Posterior vena cava (tissue), 2 donors: ENCODE measurements around the gene S100A13. TPM values are rescaled to one million over a fixed set of nuclear protein-coding genes. Genes with fewer than 3 reads are reported as not detected.
"Not testable (repeated sequence)": the region's sequence is repeated elsewhere in the genome, so short reads cannot be mapped to it uniquely, and the experiment has no call there.

ENCODE experiments used
- DNase-seq: peaks from one replicate; pipeline ENCODE4 v3.0.0-alpha.2; 2020; ENCODE audit warnings: low spot score
- intact Hi-C, 2 donors: fragments of 100-400 bp; cut with DNase I; formaldehyde crosslinking; loops; one replicate each; pipeline versions ENCODE4 v1.14.1 to v1.14.2; 2022 to 2023
- total RNA-seq, 2 donors: library from RNA; stranded (reverse); fragmentation: NEBNext Ultra II Directional; extraction: Animal tissue kit (Norgen Biotek cat#: 25700); gene quantifications; one replicate each; pipeline ENCODE4 v1.2.1, GENCODE V29; 2021
- donor health status: DM: yes; HTN: yes; CAD: no.
- donor health status: DM: yes; HTN: yes; CAD: no.

S100A13 gene
- total RNA-seq, 2 donors from 2014 or later: 149 to 167 TPM

- DNase-seq: peak; percentile 80
- intact Hi-C loops: loop anchor here in 1 of 2 donors (5.0 kb wide), 1 partner anchor 1780 kb away; the partner anchor contains the start of gene RORC
These were observed 15.1 kb downstream of the S100A13 start for GRCh38 chr1:153612111-153612754.

- intact Hi-C loops: loop anchor here in 1 of 2 donors (5.0 kb wide), 1 partner anchor 1779 kb away; the partner anchor contains the start of gene RORC
- DNase-seq: no peak
These were observed 15.9 kb downstream of the S100A13 start for GRCh38 chr1:153611356-153611755.

- no peak for DNase-seq
- intact Hi-C loops: loop anchor here in 1 of 2 donors (5.0 kb wide), 1 partner anchor 1779 kb away; the partner anchor contains the start of gene RORC
These were observed 16.4 kb downstream of the S100A13 start for GRCh38 chr1:153610811-153611301.

- no peak for DNase-seq
- intact Hi-C loops: loop anchor here in 1 of 2 donors (5.0 kb wide), 1 partner anchor 1778 kb away; the partner anchor contains the start of gene RORC
These were observed 17.0 kb downstream of the S100A13 start for GRCh38 chr1:153610334-153610733.

GRCh38 chr1:153609585-153609907, 17.8 kb downstream of the S100A13 start:
- intact Hi-C loops: no loop called here
- no peak for DNase-seq

- intact Hi-C loops: no loop called here
- DNase-seq: peak; percentile 90
These were observed 18.3 kb downstream of the S100A13 start for GRCh38 chr1:153608742-153609584.

- intact Hi-C loops: no loop called here
- DNase-seq: no peak
These were observed 19.1 kb downstream of the S100A13 start for GRCh38 chr1:153608089-153608682.

- intact Hi-C loops: no loop called here
- no peak for DNase-seq
These were observed 19.9 kb downstream of the S100A13 start for GRCh38 chr1:153607381-153607780.

GRCh38 chr1:153606194-153606593, 21.1 kb downstream of the S100A13 start:
- no peak for DNase-seq
- intact Hi-C loops: no loop called here

GRCh38 chr1:153602749-153603148, 24.6 kb downstream of the S100A13 start:
- intact Hi-C loops: no loop called here

GRCh38 chr1:153599847-153600246, 27.5 kb downstream of the S100A13 start:
- DNase-seq: no peak
- intact Hi-C loops: no loop called here

More at GRCh38 chr1:153602749-153603148, 24.6 kb downstream of the S100A13 start:
- no peak for DNase-seq

GRCh38 chr1:153598309-153599172, 28.8 kb downstream of the S100A13 start:
- intact Hi-C loops: no loop called here
- DNase-seq: peak; percentile 55

- intact Hi-C loops: no loop called here
- peak; percentile 34 for DNase-seq
These were observed 30.1 kb downstream of the S100A13 start for GRCh38 chr1:153597206-153597605.

- intact Hi-C loops: no loop called here
- no peak for DNase-seq
These were observed 34.6 kb downstream of the S100A13 start for GRCh38 chr1:153592748-153593147.

- intact Hi-C loops: no loop called here
- DNase-seq: no peak
These were observed 38.8 kb downstream of the S100A13 start for GRCh38 chr1:153588482-153588881.

GRCh38 chr1:153588033-153588432, 39.3 kb downstream of the S100A13 start:
- intact Hi-C loops: not testable (repeated sequence)
- DNase-seq: peak; percentile 32

GRCh38 chr1:153587314-153587713, 40.0 kb downstream of the S100A13 start:
- peak; percentile 5 for DNase-seq
- intact Hi-C loops: no loop called here

GRCh38 chr1:153586347-153586746, 41.0 kb downstream of the S100A13 start:
- intact Hi-C loops: no loop called here
- peak; percentile 29 for DNase-seq

- intact Hi-C loops: no loop called here
These were observed 42.3 kb downstream of the S100A13 start for GRCh38 chr1:153585006-153585405.

More at GRCh38 chr1:153585006-153585405, 42.3 kb downstream of the S100A13 start:
- DNase-seq: no peak
